ENCODE results near the gene TDP2. TPM values are rescaled to one million over a fixed set of nuclear protein-coding genes. Genes with fewer than 3 reads are reported as not detected.

The TDP2 gene
- 10 to 100 TPM; 29.2 to 53.1 (median 42.2) TPM for total RNA-seq

DNA sequence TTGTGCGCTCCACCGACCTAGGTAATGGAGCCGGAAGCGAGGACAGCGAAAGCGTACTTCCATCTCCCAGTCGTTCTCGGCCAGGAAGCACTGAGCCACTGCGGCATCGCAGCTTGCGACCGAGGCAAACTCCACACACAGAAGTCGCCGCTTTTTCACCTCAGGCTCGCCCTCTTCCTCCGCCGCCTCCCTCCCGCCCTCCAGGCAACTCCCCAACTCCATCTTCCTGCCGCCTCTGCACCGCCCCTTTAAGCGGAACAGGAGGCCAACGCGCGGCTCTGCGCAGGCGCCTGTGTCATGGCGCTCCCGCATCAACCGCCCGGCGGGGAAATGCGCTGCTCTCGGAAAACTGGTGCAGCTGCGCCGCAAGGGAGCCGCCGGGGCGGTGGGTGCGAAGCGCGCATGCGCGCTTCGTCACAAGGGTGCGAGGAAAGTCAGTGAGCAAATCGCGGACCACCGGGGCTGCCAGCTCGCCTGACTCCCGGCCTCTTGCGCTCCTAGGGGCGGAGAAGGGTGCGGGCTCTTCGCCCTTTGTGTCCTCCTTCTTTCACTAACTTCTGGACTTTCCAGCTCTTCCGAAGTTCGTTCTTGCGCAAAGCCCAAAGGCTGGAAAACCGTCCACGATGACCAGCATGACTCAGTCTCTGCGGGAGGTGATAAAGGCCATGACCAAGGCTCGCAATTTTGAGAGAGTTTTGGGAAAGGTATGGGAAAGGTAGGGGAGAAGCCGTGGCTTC is at the start of gene TDP2, which contains the start of gene ACOT13:
Gene TDP2, minus strand, starts transcription at position 259 of the 737 bp plus-strand sequence. Its CDS starts 37 bp downstream, at position 222.
Gene ACOT13, plus strand, starts transcription at position 437 of the 737 bp plus-strand sequence. Its CDS starts 187 bp downstream, at position 624.
- H3K36me3 ChIP-seq, result peaks cover 0 to 37% of the 10 kb centered on the region in 2 donors
- H3K9me3 ChIP-seq, result no peaks in the 10 kb centered on the region
- H3K4me1 ChIP-seq, result peaks cover 7 to 50% (median 20%) of the 10 kb centered on the region in 3 donors
- WGBS, 2 donors (ENCODE audit: low coverage in 1 of 2), result 0 to 3% methylated on average over 6 to 7 of the region's 62 CpGs
- no peaks in the 10 kb centered on the region for H3K27me3 ChIP-seq
- H3K27ac ChIP-seq, result peak within 1 kb of the TSS; percentile 86 to 94 (median 91)
- TF ChIP-seq, protein P1, sequence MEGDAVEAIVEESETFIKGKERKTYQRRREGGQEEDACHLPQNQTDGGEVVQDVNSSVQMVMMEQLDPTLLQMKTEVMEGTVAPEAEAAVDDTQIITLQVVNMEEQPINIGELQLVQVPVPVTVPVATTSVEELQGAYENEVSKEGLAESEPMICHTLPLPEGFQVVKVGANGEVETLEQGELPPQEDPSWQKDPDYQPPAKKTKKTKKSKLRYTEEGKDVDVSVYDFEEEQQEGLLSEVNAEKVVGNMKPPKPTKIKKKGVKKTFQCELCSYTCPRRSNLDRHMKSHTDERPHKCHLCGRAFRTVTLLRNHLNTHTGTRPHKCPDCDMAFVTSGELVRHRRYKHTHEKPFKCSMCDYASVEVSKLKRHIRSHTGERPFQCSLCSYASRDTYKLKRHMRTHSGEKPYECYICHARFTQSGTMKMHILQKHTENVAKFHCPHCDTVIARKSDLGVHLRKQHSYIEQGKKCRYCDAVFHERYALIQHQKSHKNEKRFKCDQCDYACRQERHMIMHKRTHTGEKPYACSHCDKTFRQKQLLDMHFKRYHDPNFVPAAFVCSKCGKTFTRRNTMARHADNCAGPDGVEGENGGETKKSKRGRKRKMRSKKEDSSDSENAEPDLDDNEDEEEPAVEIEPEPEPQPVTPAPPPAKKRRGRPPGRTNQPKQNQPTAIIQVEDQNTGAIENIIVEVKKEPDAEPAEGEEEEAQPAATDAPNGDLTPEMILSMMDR (IDR thresholded peaks at IDR 0.05), result peak in 3 of 4 experiments; percentile 56 to 74 (median 64)
- TF ChIP-seq POLR2A (IDR thresholded peaks at IDR 0.05) (peak; percentile 73 to 75), POLR2AphosphoS5 (IDR thresholded peaks at IDR 0.05) (peak; percentile 80), EP300 (IDR thresholded peaks at IDR 0.05) (no peak)
- ATAC-seq, result peak; percentile 99
- peak within 1 kb of the TSS; percentile 91 to 95 for H3K4me3 ChIP-seq

- 83 to 89% methylated on average over 7 to 10 of the region's 10 CpGs for WGBS, 2 donors (ENCODE audit: low coverage in 1 of 2)
- H3K27ac ChIP-seq, result no peak overlapping the region
- peaks cover 6 to 70% (median 11%) of the 10 kb centered on the region in 3 donors for H3K4me1 ChIP-seq
- H3K9me3 ChIP-seq, result no peaks in the 10 kb centered on the region
- TF ChIP-seq POLR2A (IDR thresholded peaks at IDR 0.05) (no peak), EP300 (IDR thresholded peaks at IDR 0.05) (no peak), POLR2AphosphoS5 (IDR thresholded peaks at IDR 0.05) (no peak)
- TF ChIP-seq, protein P1 (IDR thresholded peaks at IDR 0.05), result no peak
- H3K4me3 ChIP-seq, result no peak overlapping the region
- peaks cover 5 to 100% of the 10 kb centered on the region in 2 donors for H3K36me3 ChIP-seq
- no peak for ATAC-seq
- H3K27me3 ChIP-seq, result no peaks in the 10 kb centered on the region
Measured at GRCh38 chr6:24710519-24711303, 44.0 kb upstream of the TDP2 start.

DNA sequence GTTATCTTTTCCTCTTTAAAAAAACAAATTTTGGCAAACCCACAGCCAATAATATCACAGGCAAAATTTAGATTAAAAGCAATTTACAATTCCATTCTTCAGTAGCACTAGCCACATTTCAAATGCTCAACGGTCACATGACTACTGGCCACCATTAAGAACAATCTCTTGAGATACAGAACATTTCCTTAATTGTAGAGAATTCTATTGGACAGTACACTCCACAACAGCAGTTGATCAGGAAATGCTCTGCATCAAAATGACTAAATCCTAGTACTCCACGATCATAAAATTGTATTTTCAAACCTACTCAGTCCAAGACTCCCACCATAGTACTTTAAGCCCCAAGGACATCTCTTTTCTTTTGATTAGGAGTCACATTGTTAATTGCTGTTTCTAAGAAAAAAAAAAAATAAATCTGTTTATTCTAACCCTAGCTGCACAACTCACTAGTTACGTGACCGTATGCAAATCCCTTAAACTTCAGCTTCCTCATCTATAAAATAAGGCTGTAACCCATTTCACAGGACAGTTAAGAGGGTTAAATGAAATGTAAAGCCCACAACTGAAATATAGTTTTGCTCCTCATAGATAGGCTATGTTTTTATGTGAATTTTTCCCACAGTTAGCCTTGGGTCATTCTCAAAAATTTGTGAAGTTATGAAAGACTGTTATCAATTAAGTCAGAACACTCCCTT is 42.5 kb upstream of the TDP2 start:
- Histone ChIP-seq H3K4me1 (peaks cover 0 to 60% (median 7%) of the 10 kb centered on the region in 3 donors), H3K36me3 (peaks cover 14 to 100% of the 10 kb centered on the region in 2 donors), H3K9me3 (no peaks in the 10 kb centered on the region), H3K27ac (no peak overlapping the region), H3K27me3 (no peaks in the 10 kb centered on the region), H3K4me3 (no peak overlapping the region)
- TF ChIP-seq, protein P1 (IDR thresholded peaks at IDR 0.05), result no peak
- TF ChIP-seq POLR2A (IDR thresholded peaks at IDR 0.05) (no peak), POLR2AphosphoS5 (IDR thresholded peaks at IDR 0.05) (no peak), EP300 (IDR thresholded peaks at IDR 0.05) (no peak)
- WGBS, 2 donors (ENCODE audit: low coverage in 1 of 2), result 66 to 74% methylated on average over 4 of the region's 4 CpGs
- ATAC-seq, result no peak

GRCh38 chr6:24708612-24709011 is 41.9 kb upstream of the TDP2 start:
- no peak for TF ChIP-seq EP300 (IDR thresholded peaks at IDR 0.05)
- no peak for TF ChIP-seq POLR2A (IDR thresholded peaks at IDR 0.05)
- TF ChIP-seq, protein P1 (IDR thresholded peaks at IDR 0.05), result no peak
- TF ChIP-seq POLR2AphosphoS5 (IDR thresholded peaks at IDR 0.05), result no peak
- H3K4me1 ChIP-seq, result peaks cover 0 to 57% (median 2%) of the 10 kb centered on the region in 3 donors
- no peaks in the 10 kb centered on the region for H3K27me3 ChIP-seq
- H3K36me3 ChIP-seq, result peaks cover 14 to 100% of the 10 kb centered on the region in 2 donors
- H3K27ac ChIP-seq, result no peak overlapping the region
- H3K4me3 ChIP-seq, result no peak overlapping the region
- ATAC-seq, result no peak
- H3K9me3 ChIP-seq, result no peaks in the 10 kb centered on the region
- 90% methylated on average over 3 of the region's 3 CpGs for WGBS, 2 donors (ENCODE audit: low coverage in 1 of 2)
